K562 (cell line): Measurements from ENCODE around the gene TPM4. TPM values are rescaled to one million over a fixed set of nuclear protein-coding genes. Genes with fewer than 3 reads are reported as not detected.

Experiments
- ATAC-seq: fragments of 200-7000 bp; cut with Tn5 transposase; 3 replicates; pipeline ENCODE4 v1.9.1; 2020; ENCODE audit warnings: moderate library complexity
- BruUV-seq: library from RNA; stranded (reverse); fragments of 400-500 nt; replicated peaks from 2 replicates; lab custom pipeline; 2021; lab: Mats Ljungman, UMichigan
- CTCF ChIA-PET: fragments of 300-600 bp; formaldehyde crosslinking; extraction: SDS; loops from one replicate; lab custom pipeline; 2021; ENCODE audit warnings: low intra/inter-chr PET ratio; lab: Yijun Ruan, JAX
- POLR2A ChIA-PET: fragments of 300-600, 350-650 bp; sonication (Branson Sonifier 250); formaldehyde crosslinking; extraction: SDS; loops from one replicate; lab custom pipeline; 2021; ENCODE audit warnings: antibody characterized with exemption, inconsistent platforms; lab: Yijun Ruan, JAX
- DNase-seq, 4 experiments: peaks; one replicate each; pipeline versions ENCODE4 v3.0.0 to v3.0.0-alpha.2; 2011 to 2018; ENCODE audit warnings: low spot score in 3 of 4, mixed read lengths in 3 of 4; ENCODE audit errors: extremely low read depth in 1 of 4
- FAIRE-seq: peaks from 2 replicates; lab custom pipeline; 2011; peaks lifted over from hg19 to GRCh38; lab: Jason Lieb, UNC
- H2AFZ ChIP-seq: 2 replicates; pipeline ENCODE4 v1.6.0; 2011; ENCODE audit warnings: low read depth, low read length, control low read depth, inconsistent platforms
- H3K27ac ChIP-seq: fragments of 200-600 bp; 3 replicates; pipeline ENCODE4 v1.8.0; 2011; ENCODE audit warnings: low read depth, mild to moderate bottlenecking, control low read depth, inconsistent platforms, low read length, moderate library complexity, mixed read lengths; ENCODE audit errors: extremely low read depth
- H3K27me3 ChIP-seq, 2 experiments: fragments of 300-600 bp in 1 of 2; 2 replicates in 1 of 2; 3 replicates in 1 of 2; pipeline versions ENCODE4 v1.6.0 to v1.8.0; 2011; ENCODE audit warnings: inconsistent platforms in 2 of 2, low read length in 2 of 2, mild to moderate bottlenecking in 1 of 2, mixed read lengths in 1 of 2, moderate library complexity in 1 of 2; ENCODE audit not compliant: control insufficient read depth in 2 of 2, insufficient read depth in 2 of 2
- H3K36me3 ChIP-seq: fragments of 300-600 bp; 3 replicates; pipeline ENCODE4 v1.8.0; 2011; ENCODE audit warnings: mild to moderate bottlenecking, low read length, inconsistent platforms; ENCODE audit not compliant: control insufficient read depth, insufficient read depth
- H3K4me1 ChIP-seq, 2 experiments: fragments of 200-600 bp in 1 of 2; replicated peaks in 1 of 2; 2 replicates in 1 of 2; 3 replicates in 1 of 2; pipeline versions ENCODE4 v1.5.1 to v1.8.0; 2011; ENCODE audit warnings: inconsistent platforms in 2 of 2, low read length in 2 of 2, mild to moderate bottlenecking in 1 of 2, mixed read lengths in 1 of 2, moderate library complexity in 1 of 2; ENCODE audit not compliant: control insufficient read depth in 2 of 2, insufficient read depth in 2 of 2
- H3K4me2 ChIP-seq: 2 replicates; pipeline ENCODE4 v1.6.1; 2011; ENCODE audit warnings: low read length, control low read depth, inconsistent platforms, mixed read lengths; ENCODE audit not compliant: insufficient read depth
- H3K4me3 ChIP-seq: fragments of 200-600 bp; sonication (generic), shearing (Covaris generic); 2 replicates; pipeline ENCODE4 v1.5.1; 2016; ENCODE audit warnings: control low read depth, inconsistent platforms
- H3K79me2 ChIP-seq: fragments of 200-600 bp; 3 replicates; pipeline ENCODE4 v1.8.0; 2011; ENCODE audit warnings: low read length, inconsistent platforms; ENCODE audit not compliant: control insufficient read depth, insufficient read depth
- H3K9ac ChIP-seq, 2 experiments: 2 replicates each; pipeline versions ENCODE4 v1.6.0 to v1.6.1; 2011; ENCODE audit warnings: low read depth in 2 of 2, low read length in 2 of 2, control low read depth in 1 of 2, inconsistent platforms in 1 of 2, mild to moderate bottlenecking in 1 of 2, mixed read lengths in 1 of 2; ENCODE audit not compliant: insufficient read depth in 1 of 2
- H3K9me1 ChIP-seq: one replicate; pipeline ENCODE4 v1.6.0; 2011; ENCODE audit warnings: inconsistent platforms, mild to moderate bottlenecking, low read length, moderate library complexity; ENCODE audit not compliant: control insufficient read depth, insufficient read depth
- H3K9me3 ChIP-seq: replicated peaks from 2 replicates; pipeline ENCODE4 v1.5.1; 2011; ENCODE audit warnings: low read depth, low read length, inconsistent platforms; ENCODE audit not compliant: control insufficient read depth, insufficient read depth
- H4K20me1 ChIP-seq: replicated peaks from 2 replicates; pipeline ENCODE4 v1.6.1; 2011; ENCODE audit warnings: low read length, inconsistent platforms, mixed read lengths; ENCODE audit not compliant: control insufficient read depth, insufficient read depth
- CC2D1A ChIP-seq: fragments of 450-650 bp; IDR thresholded peaks from 2 replicates; pipeline ENCODE4 v1.6.1; 2017; ENCODE audit warnings: mild to moderate bottlenecking
- ILK ChIP-seq: fragments of 450-650 bp; IDR thresholded peaks from 2 replicates; pipeline ENCODE4 v1.6.1; 2016; ENCODE audit warnings: missing genetic modification characterization, low read depth, mild to moderate bottlenecking, missing compliant biosample characterization, moderate library complexity, borderline replicate concordance
- NFXL1 ChIP-seq: fragments of 450-650 bp; formaldehyde crosslinking; IDR thresholded peaks from 2 replicates; pipeline ENCODE4 v1.4.0; 2021; ENCODE audit warnings: mild to moderate bottlenecking
- POLR2B ChIP-seq: fragments of 450-650 bp; IDR thresholded peaks from 2 replicates; pipeline ENCODE4 v1.6.1; 2018; ENCODE audit warnings: low read depth; ENCODE audit not compliant: partially characterized antibody
- POLR3A ChIP-seq: IDR thresholded peaks from 2 replicates; pipeline ENCODE4 v1.6.1; 2011; ENCODE audit warnings: borderline replicate concordance, mild to moderate bottlenecking, moderate library complexity; ENCODE audit not compliant: insufficient read length, insufficient read depth; ENCODE audit errors: extremely low read depth
- SREBF1 ChIP-seq: fragments of 150-350 bp; IDR thresholded peaks from 2 replicates; pipeline ENCODE4 v1.6.1; 2014; ENCODE audit warnings: antibody characterized with exemption, low read depth, low read length, borderline replicate concordance
- TCF3 ChIP-seq: sonication (generic); formaldehyde crosslinking; IDR thresholded peaks from 2 replicates; pipeline ENCODE4 v1.4.0; 2020; ENCODE audit warnings: mild to moderate bottlenecking, missing genetic modification reagents
- ZBTB7A ChIP-seq: IDR thresholded peaks from 2 replicates; pipeline ENCODE4 v1.6.1; 2011; ENCODE audit warnings: low read depth, mild to moderate bottlenecking, low read length, moderate library complexity, borderline replicate concordance; ENCODE audit not compliant: control insufficient read depth
- WGBS: fragments of 100-300 bp; shearing (Covaris generic); methylation state at CpG from one replicate; pipeline ENCODE4 v1.1.6; 2016; ENCODE audit warnings: low coverage, mixed read lengths; ENCODE audit not compliant: insufficient coverage; ENCODE audit errors: missing lambda C conversion rate; 5-methylcytosine and 5-hydroxymethylcytosine counted together
- in situ Hi-C: fragments of 300-500 bp; cut with MboI; formaldehyde crosslinking; loops from 4 replicates; pipeline ENCODE4 v1.15.0; 2018; ENCODE audit warnings: inconsistent platforms, mixed read lengths
- intact Hi-C: fragments of 100-400 bp; cut with micrococcal nuclease; formaldehyde crosslinking; loops from 2 replicates; pipeline ENCODE4 v1.14.2; 2022
- polyA plus RNA-seq, 8 experiments: library from polyadenylated mRNA; depleted of rRNA in 4 of 8; stranded (reverse) in 5 of 8; unstranded in 3 of 8; fragments of >200 nt; fragmentation: Nextera tagmentation in 2 of 8; fragmentation: Illumina TruSeq in 1 of 8; extraction: Ambion mirVana in 2 of 8; extraction: Trizol in 1 of 8; gene quantifications; 2 replicates each; pipeline versions ENCODE4 v1.2.1 to v1.2.3, GENCODE V29; 2011 to 2014; ENCODE audit warnings: inconsistent platforms in 1 of 8, missing spikeins in 1 of 8
- total RNA-seq, 7 experiments: library from RNA; depleted of rRNA in 6 of 7; stranded (reverse); fragments of >200 nt in 6 of 7; fragmentation: Illumina TruSeq in 2 of 7; extraction: Trizol in 2 of 7; gene quantifications; 2 replicates each; pipeline versions ENCODE4 v1.2.1 to v1.2.3, GENCODE V29; 2011 to 2021; ENCODE audit warnings: low replicate concordance in 1 of 7
- TF ChIP-seq, protein P1 (sequence below): fragments of 250-450 bp; sonication (Bioruptor Pico); IDR thresholded peaks from 2 replicates; pipeline ENCODE4 v1.4.0; 2020; ENCODE audit warnings: mild to moderate bottlenecking, moderate library complexity, borderline replicate concordance
- TF ChIP-seq, protein P2 (sequence below): fragments of 250-450 bp; sonication (Bioruptor Pico); IDR thresholded peaks from 2 replicates; pipeline ENCODE4 v1.5.0; 2020; ENCODE audit warnings: mild to moderate bottlenecking, borderline replicate concordance

Gene TPM4
- total and polyA plus RNA-seq, 9 of the 15 experiments (the other 6 are each of a cell fraction or from before 2014, with no cell fraction given), result 28.1 to 111 (median 77.4) TPM

DNA sequence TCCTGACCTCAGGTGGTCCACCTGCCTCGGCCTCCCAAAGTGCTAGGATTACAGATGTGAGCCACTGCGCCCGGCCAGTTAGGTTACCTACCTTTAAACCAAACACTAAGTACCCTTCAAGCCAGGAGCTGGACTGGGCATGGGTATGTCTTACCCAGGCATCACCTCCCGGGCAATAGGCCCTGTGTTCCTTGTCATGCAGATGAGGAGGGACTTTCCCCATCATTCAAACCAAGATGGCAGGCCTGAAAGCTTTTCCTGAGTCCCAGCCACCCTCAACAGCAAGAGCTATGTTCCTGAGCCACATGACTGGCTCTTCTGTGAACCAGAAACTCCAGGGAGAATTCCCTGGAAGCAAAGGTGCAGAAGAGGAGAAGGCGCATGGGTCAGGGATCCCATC is 44.8 kb downstream of the TPM4 start:
- TF ChIP-seq ZBTB7A, result no peak
- TF ChIP-seq POLR3A, result no peak
- TF ChIP-seq, all 486 proteins: peak for 0
- intact Hi-C loops (no loop called here), in situ Hi-C loops (no loop called here)
- no peak overlapping the region for H2AFZ ChIP-seq
- FAIRE-seq, result no peak
- H3K79me2 ChIP-seq, result peaks cover 3% of the 10 kb centered on the region; the same call in 1 of the 3 replicates
- no peaks in the 10 kb centered on the region for H3K27me3 ChIP-seq
- H3K9ac ChIP-seq, result no peak overlapping the region
- ChIA-PET POLR2A (no interaction called here), CTCF (no interaction called here)
- H3K27ac ChIP-seq, result no peak overlapping the region
- H3K9me3 ChIP-seq, result no peaks in the 10 kb centered on the region
- WGBS, result 98% methylated on average over 5 of the region's 5 CpGs
- no peak for DNase-seq
- no peak for ATAC-seq
- no peak overlapping the region for H3K4me2 ChIP-seq
- H3K9me1 ChIP-seq, result no peaks in the 10 kb centered on the region
- BruUV-seq, result no TSS peak
- peaks cover 0 to 8% of the 10 kb centered on the region in 2 experiments; a peak in 2 of 5 replicates for H3K4me1 ChIP-seq
- no peak overlapping the region for H3K4me3 ChIP-seq
- no peaks in the 10 kb centered on the region for H4K20me1 ChIP-seq
- peaks cover 84% of the 10 kb centered on the region for H3K36me3 ChIP-seq

DNA sequence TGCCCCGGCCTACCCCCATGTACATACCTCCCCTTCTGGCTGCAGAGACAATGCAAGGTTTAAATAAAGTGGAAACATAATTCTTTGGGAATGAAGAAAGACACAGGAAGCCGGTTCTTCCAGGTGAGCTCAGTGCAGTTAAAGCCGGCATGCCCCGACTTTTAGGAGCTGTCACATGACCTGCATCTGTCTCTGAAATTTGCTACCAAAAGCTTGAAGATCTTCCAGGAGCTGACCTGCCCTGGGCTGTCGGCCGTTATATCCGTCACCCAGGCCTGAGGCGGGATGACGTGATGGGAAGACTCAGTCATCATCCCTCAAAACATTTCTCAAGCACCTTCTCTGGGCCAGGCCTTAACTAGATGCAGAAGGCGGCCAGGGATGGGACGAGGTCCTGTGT is 45.7 kb downstream of the TPM4 start:
- no peak overlapping the region for H3K9ac ChIP-seq
- DNase-seq (no peak), FAIRE-seq (no peak), ATAC-seq (no peak)
- 96% methylated on average over 11 of the region's 11 CpGs for WGBS
- ChIA-PET POLR2A (interaction anchor here (0.6 kb wide), 1 partner anchor 115 kb away, joined by 3 read pairs; no protein-coding TSS in a partner anchor), CTCF (no interaction called here)
- in situ Hi-C loops, result no loop called here
- H2AFZ ChIP-seq, result no peak overlapping the region
- no peak overlapping the region for H3K4me2 ChIP-seq
- no peaks in the 10 kb centered on the region for H3K79me2 ChIP-seq
- no TSS peak for BruUV-seq
- peaks cover 0 to 8% of the 10 kb centered on the region in 2 experiments; a peak in 2 of 5 replicates for H3K4me1 ChIP-seq
- no peaks in the 10 kb centered on the region for H3K9me3 ChIP-seq
- no peaks in the 10 kb centered on the region for H3K9me1 ChIP-seq
- no peaks in the 10 kb centered on the region for H3K27me3 ChIP-seq
- intact Hi-C loops, result no loop called here
- H3K4me3 ChIP-seq, result no peak overlapping the region
- no peak overlapping the region for H3K27ac ChIP-seq
- H4K20me1 ChIP-seq, result no peaks in the 10 kb centered on the region
- H3K36me3 ChIP-seq, result peaks cover 87% of the 10 kb centered on the region
- no peak for TF ChIP-seq ILK (tag)
- no peak for TF ChIP-seq NFXL1 (CRISPR knock-in tag)
- no peak for TF ChIP-seq POLR2B
- TF ChIP-seq CC2D1A, result no peak
- no peak for TF ChIP-seq SREBF1
- TF ChIP-seq, protein P1, sequence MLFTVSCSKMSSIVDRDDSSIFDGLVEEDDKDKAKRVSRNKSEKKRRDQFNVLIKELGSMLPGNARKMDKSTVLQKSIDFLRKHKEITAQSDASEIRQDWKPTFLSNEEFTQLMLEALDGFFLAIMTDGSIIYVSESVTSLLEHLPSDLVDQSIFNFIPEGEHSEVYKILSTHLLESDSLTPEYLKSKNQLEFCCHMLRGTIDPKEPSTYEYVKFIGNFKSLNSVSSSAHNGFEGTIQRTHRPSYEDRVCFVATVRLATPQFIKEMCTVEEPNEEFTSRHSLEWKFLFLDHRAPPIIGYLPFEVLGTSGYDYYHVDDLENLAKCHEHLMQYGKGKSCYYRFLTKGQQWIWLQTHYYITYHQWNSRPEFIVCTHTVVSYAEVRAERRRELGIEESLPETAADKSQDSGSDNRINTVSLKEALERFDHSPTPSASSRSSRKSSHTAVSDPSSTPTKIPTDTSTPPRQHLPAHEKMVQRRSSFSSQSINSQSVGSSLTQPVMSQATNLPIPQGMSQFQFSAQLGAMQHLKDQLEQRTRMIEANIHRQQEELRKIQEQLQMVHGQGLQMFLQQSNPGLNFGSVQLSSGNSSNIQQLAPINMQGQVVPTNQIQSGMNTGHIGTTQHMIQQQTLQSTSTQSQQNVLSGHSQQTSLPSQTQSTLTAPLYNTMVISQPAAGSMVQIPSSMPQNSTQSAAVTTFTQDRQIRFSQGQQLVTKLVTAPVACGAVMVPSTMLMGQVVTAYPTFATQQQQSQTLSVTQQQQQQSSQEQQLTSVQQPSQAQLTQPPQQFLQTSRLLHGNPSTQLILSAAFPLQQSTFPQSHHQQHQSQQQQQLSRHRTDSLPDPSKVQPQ (CRISPR knock-in tag), result no peak
- TF ChIP-seq TCF3 (CRISPR knock-in tag), result no peak
- TF ChIP-seq, protein P2, sequence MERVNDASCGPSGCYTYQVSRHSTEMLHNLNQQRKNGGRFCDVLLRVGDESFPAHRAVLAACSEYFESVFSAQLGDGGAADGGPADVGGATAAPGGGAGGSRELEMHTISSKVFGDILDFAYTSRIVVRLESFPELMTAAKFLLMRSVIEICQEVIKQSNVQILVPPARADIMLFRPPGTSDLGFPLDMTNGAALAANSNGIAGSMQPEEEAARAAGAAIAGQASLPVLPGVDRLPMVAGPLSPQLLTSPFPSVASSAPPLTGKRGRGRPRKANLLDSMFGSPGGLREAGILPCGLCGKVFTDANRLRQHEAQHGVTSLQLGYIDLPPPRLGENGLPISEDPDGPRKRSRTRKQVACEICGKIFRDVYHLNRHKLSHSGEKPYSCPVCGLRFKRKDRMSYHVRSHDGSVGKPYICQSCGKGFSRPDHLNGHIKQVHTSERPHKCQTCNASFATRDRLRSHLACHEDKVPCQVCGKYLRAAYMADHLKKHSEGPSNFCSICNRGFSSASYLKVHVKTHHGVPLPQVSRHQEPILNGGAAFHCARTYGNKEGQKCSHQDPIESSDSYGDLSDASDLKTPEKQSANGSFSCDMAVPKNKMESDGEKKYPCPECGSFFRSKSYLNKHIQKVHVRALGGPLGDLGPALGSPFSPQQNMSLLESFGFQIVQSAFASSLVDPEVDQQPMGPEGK, result no peak
